K562 (cell line): ENCODE data around the gene ANKS1B. TPM values are rescaled to one million over a fixed set of nuclear protein-coding genes. Genes with fewer than 3 reads are reported as not detected.

Experiments used
- ATAC-seq: fragments of 200-7000 bp; cut with Tn5 transposase; 3 replicates; pipeline ENCODE4 v1.9.1; 2020; ENCODE audit warnings: moderate library complexity
- BruUV-seq: library from RNA; stranded (reverse); fragments of 400-500 nt; replicated peaks from 2 replicates; lab custom pipeline; 2021; lab: Mats Ljungman, UMichigan
- CTCF ChIA-PET: fragments of 300-600 bp; formaldehyde crosslinking; extraction: SDS; loops from one replicate; lab custom pipeline; 2021; ENCODE audit warnings: low intra/inter-chr PET ratio; lab: Yijun Ruan, JAX
- POLR2A ChIA-PET: fragments of 300-600, 350-650 bp; sonication (Branson Sonifier 250); formaldehyde crosslinking; extraction: SDS; loops from one replicate; lab custom pipeline; 2021; ENCODE audit warnings: antibody characterized with exemption, inconsistent platforms; lab: Yijun Ruan, JAX
- DNase-seq, 4 experiments: peaks; one replicate each; pipeline versions ENCODE4 v3.0.0 to v3.0.0-alpha.2; 2011 to 2018; ENCODE audit warnings: low spot score in 3 of 4, mixed read lengths in 3 of 4; ENCODE audit errors: extremely low read depth in 1 of 4
- FAIRE-seq: peaks from 2 replicates; lab custom pipeline; 2011; peaks lifted over from hg19 to GRCh38; lab: Jason Lieb, UNC
- H2AFZ ChIP-seq: 2 replicates; pipeline ENCODE4 v1.6.0; 2011; ENCODE audit warnings: low read depth, low read length, control low read depth, inconsistent platforms
- H3K27ac ChIP-seq: fragments of 200-600 bp; 3 replicates; pipeline ENCODE4 v1.8.0; 2011; ENCODE audit warnings: low read depth, mild to moderate bottlenecking, control low read depth, inconsistent platforms, low read length, moderate library complexity, mixed read lengths; ENCODE audit errors: extremely low read depth
- H3K27me3 ChIP-seq, 2 experiments: fragments of 300-600 bp in 1 of 2; 2 replicates in 1 of 2; 3 replicates in 1 of 2; pipeline versions ENCODE4 v1.6.0 to v1.8.0; 2011; ENCODE audit warnings: inconsistent platforms in 2 of 2, low read length in 2 of 2, mild to moderate bottlenecking in 1 of 2, mixed read lengths in 1 of 2, moderate library complexity in 1 of 2; ENCODE audit not compliant: control insufficient read depth in 2 of 2, insufficient read depth in 2 of 2
- H3K36me3 ChIP-seq: fragments of 300-600 bp; 3 replicates; pipeline ENCODE4 v1.8.0; 2011; ENCODE audit warnings: mild to moderate bottlenecking, low read length, inconsistent platforms; ENCODE audit not compliant: control insufficient read depth, insufficient read depth
- H3K4me1 ChIP-seq, 2 experiments: fragments of 200-600 bp in 1 of 2; replicated peaks in 1 of 2; 2 replicates in 1 of 2; 3 replicates in 1 of 2; pipeline versions ENCODE4 v1.5.1 to v1.8.0; 2011; ENCODE audit warnings: inconsistent platforms in 2 of 2, low read length in 2 of 2, mild to moderate bottlenecking in 1 of 2, mixed read lengths in 1 of 2, moderate library complexity in 1 of 2; ENCODE audit not compliant: control insufficient read depth in 2 of 2, insufficient read depth in 2 of 2
- H3K4me2 ChIP-seq: 2 replicates; pipeline ENCODE4 v1.6.1; 2011; ENCODE audit warnings: low read length, control low read depth, inconsistent platforms, mixed read lengths; ENCODE audit not compliant: insufficient read depth
- H3K4me3 ChIP-seq: fragments of 200-600 bp; sonication (generic), shearing (Covaris generic); 2 replicates; pipeline ENCODE4 v1.5.1; 2016; ENCODE audit warnings: control low read depth, inconsistent platforms
- H3K79me2 ChIP-seq: fragments of 200-600 bp; 3 replicates; pipeline ENCODE4 v1.8.0; 2011; ENCODE audit warnings: low read length, inconsistent platforms; ENCODE audit not compliant: control insufficient read depth, insufficient read depth
- H3K9ac ChIP-seq, 2 experiments: 2 replicates each; pipeline versions ENCODE4 v1.6.0 to v1.6.1; 2011; ENCODE audit warnings: low read depth in 2 of 2, low read length in 2 of 2, control low read depth in 1 of 2, inconsistent platforms in 1 of 2, mild to moderate bottlenecking in 1 of 2, mixed read lengths in 1 of 2; ENCODE audit not compliant: insufficient read depth in 1 of 2
- H3K9me1 ChIP-seq: one replicate; pipeline ENCODE4 v1.6.0; 2011; ENCODE audit warnings: inconsistent platforms, mild to moderate bottlenecking, low read length, moderate library complexity; ENCODE audit not compliant: control insufficient read depth, insufficient read depth
- H3K9me3 ChIP-seq: replicated peaks from 2 replicates; pipeline ENCODE4 v1.5.1; 2011; ENCODE audit warnings: low read depth, low read length, inconsistent platforms; ENCODE audit not compliant: control insufficient read depth, insufficient read depth
- H4K20me1 ChIP-seq: replicated peaks from 2 replicates; pipeline ENCODE4 v1.6.1; 2011; ENCODE audit warnings: low read length, inconsistent platforms, mixed read lengths; ENCODE audit not compliant: control insufficient read depth, insufficient read depth
- ATF1 ChIP-seq, 2 experiments: fragments of 450-650 bp in 1 of 2; IDR thresholded peaks; 2 replicates each; pipeline ENCODE4 v1.6.1; 2016; ENCODE audit warnings: missing compliant biosample characterization in 1 of 2, missing genetic modification characterization in 1 of 2
- CTCFL ChIP-seq: IDR thresholded peaks from 2 replicates; pipeline ENCODE4 v1.6.1; 2011; ENCODE audit warnings: borderline replicate concordance, low read depth, mild to moderate bottlenecking, moderate library complexity, low read length; ENCODE audit not compliant: insufficient read depth, poor library complexity, severe bottlenecking
- ETV5 ChIP-seq: sonication (generic); formaldehyde crosslinking; IDR thresholded peaks from 2 replicates; pipeline ENCODE4 v1.4.0; 2020; ENCODE audit warnings: low read depth, mild to moderate bottlenecking, missing genetic modification reagents
- FOS ChIP-seq: IDR thresholded peaks from 3 replicates; pipeline ENCODE4 v1.6.1; 2011; ENCODE audit not compliant: insufficient read length; ENCODE audit errors: extremely low read depth
- FOXP1 ChIP-seq: sonication (generic); formaldehyde crosslinking; IDR thresholded peaks from 2 replicates; pipeline ENCODE4 v1.8.0; 2022; ENCODE audit warnings: mild to moderate bottlenecking, missing genetic modification reagents
- KAT7 ChIP-seq: sonication (generic); formaldehyde crosslinking; IDR thresholded peaks from 2 replicates; pipeline ENCODE4 v1.8.0; 2022; ENCODE audit warnings: missing genetic modification reagents, mild to moderate bottlenecking, borderline replicate concordance
- POLR2AphosphoS2 ChIP-seq: IDR thresholded peaks from 2 replicates; pipeline ENCODE4 v1.6.1; 2012; ENCODE audit warnings: low read length, improper control_type of control experiment
- RREB1 ChIP-seq: fragments of 250-450 bp; sonication (Bioruptor Pico); IDR thresholded peaks from 2 replicates; pipeline ENCODE4 v1.4.0; 2020
- TFAM ChIP-seq: fragments of 250-450 bp; sonication (Bioruptor Pico); conservative IDR thresholded peaks from 2 replicates; pipeline ENCODE4 v1.5.0; 2021; ENCODE audit warnings: mild to moderate bottlenecking, moderate library complexity
- ZNF12 ChIP-seq: sonication (generic); formaldehyde crosslinking; IDR thresholded peaks from 2 replicates; pipeline ENCODE4 v1.4.0; 2020; ENCODE audit warnings: mild to moderate bottlenecking, missing genetic modification reagents
- ZNF384 ChIP-seq: IDR thresholded peaks from 2 replicates; pipeline ENCODE4 v1.6.1; 2012; ENCODE audit warnings: low read depth, low read length, improper control_type of control experiment
- ZNF707 ChIP-seq: fragments of 250-450 bp; sonication (Bioruptor Pico); conservative IDR thresholded peaks from 2 replicates; pipeline ENCODE4 v1.8.0; 2022; ENCODE audit warnings: inconsistent platforms, mild to moderate bottlenecking, moderate library complexity
- WGBS: fragments of 100-300 bp; shearing (Covaris generic); methylation state at CpG from one replicate; pipeline ENCODE4 v1.1.6; 2016; ENCODE audit warnings: low coverage, mixed read lengths; ENCODE audit not compliant: insufficient coverage; ENCODE audit errors: missing lambda C conversion rate; 5-methylcytosine and 5-hydroxymethylcytosine counted together
- in situ Hi-C: fragments of 300-500 bp; cut with MboI; formaldehyde crosslinking; loops from 4 replicates; pipeline ENCODE4 v1.15.0; 2018; ENCODE audit warnings: inconsistent platforms, mixed read lengths
- intact Hi-C: fragments of 100-400 bp; cut with micrococcal nuclease; formaldehyde crosslinking; loops from 2 replicates; pipeline ENCODE4 v1.14.2; 2022
- polyA plus RNA-seq, 8 experiments: library from polyadenylated mRNA; depleted of rRNA in 4 of 8; stranded (reverse) in 5 of 8; unstranded in 3 of 8; fragments of >200 nt; fragmentation: Nextera tagmentation in 2 of 8; fragmentation: Illumina TruSeq in 1 of 8; extraction: Ambion mirVana in 2 of 8; extraction: Trizol in 1 of 8; gene quantifications; 2 replicates each; pipeline versions ENCODE4 v1.2.1 to v1.2.3, GENCODE V29; 2011 to 2014; ENCODE audit warnings: inconsistent platforms in 1 of 8, missing spikeins in 1 of 8
- total RNA-seq, 7 experiments: library from RNA; depleted of rRNA in 6 of 7; stranded (reverse); fragments of >200 nt in 6 of 7; fragmentation: Illumina TruSeq in 2 of 7; extraction: Trizol in 2 of 7; gene quantifications; 2 replicates each; pipeline versions ENCODE4 v1.2.1 to v1.2.3, GENCODE V29; 2011 to 2021; ENCODE audit warnings: low replicate concordance in 1 of 7
- TF ChIP-seq, protein P1 (sequence below): fragments of 450-650 bp; IDR thresholded peaks from 2 replicates; pipeline ENCODE4 v1.6.1; 2016; ENCODE audit warnings: borderline replicate concordance

ANKS1B gene
- total and polyA plus RNA-seq, 9 of the 15 experiments (the other 6 are each of a cell fraction or from before 2014, with no cell fraction given): 0.04 to 0.47 (median 0.28) TPM; not detected in 4

DNA sequence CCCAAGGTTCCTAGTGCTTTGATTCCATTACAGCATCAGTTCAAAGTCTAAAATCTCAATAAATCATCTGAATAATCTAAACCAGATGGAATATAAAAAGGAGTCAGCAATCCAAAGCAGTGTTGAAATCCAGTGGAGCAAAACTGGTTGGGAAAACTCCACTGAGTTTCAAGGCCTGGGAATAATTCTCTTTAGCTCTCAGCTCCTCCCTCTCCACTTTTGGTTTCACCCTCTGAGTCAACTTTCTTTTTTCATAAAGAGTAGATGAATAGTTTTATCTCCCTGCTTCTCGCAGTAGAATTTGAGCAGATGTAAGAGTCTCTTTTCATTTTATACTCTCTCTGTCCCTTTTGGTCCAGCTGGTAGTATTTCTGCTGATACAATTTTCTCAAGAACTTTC is 1001.1 kb downstream of the ANKS1B start:
- Histone ChIP-seq H3K9ac (no peak overlapping the region), H3K9me3 (no peaks in the 10 kb centered on the region), H3K4me3 (no peak overlapping the region), H2AFZ (no peak overlapping the region), H3K4me2 (no peak overlapping the region), H3K27ac (no peak overlapping the region), H4K20me1 (no peaks in the 10 kb centered on the region), H3K36me3 (no peaks in the 10 kb centered on the region), H3K79me2 (no peaks in the 10 kb centered on the region), H3K4me1 (no peaks in the 10 kb centered on the region), H3K9me1 (no peaks in the 10 kb centered on the region), H3K27me3 (no peaks in the 10 kb centered on the region)
- WGBS: 0% methylated on average over 1 of the region's 1 CpG
- FAIRE-seq (no peak), DNase-seq (no peak), ATAC-seq (no peak)
- ChIA-PET POLR2A (no interaction called here), CTCF (no interaction called here)
- intact Hi-C loops (no loop called here), in situ Hi-C loops (loop anchor here (25.0 kb wide), 1 partner anchor 571 kb away; no protein-coding TSS in a partner anchor)
- TF ChIP-seq TFAM (CRISPR knock-in tag): no peak
- no peak for TF ChIP-seq RREB1 (CRISPR knock-in tag)
- no peak for TF ChIP-seq ZNF384
- TF ChIP-seq CTCFL: no peak
- no peak for TF ChIP-seq ATF1 (CRISPR knock-in tag; IDR thresholded peaks at IDR 0.05)
- no peak for TF ChIP-seq ATF1 (tag; IDR thresholded peaks at IDR 0.05)
- no peak for TF ChIP-seq POLR2AphosphoS2
- no peak for TF ChIP-seq ZNF707 (CRISPR knock-in tag)
- no peak for TF ChIP-seq KAT7 (CRISPR knock-in tag)
- TF ChIP-seq FOS: no peak
- TF ChIP-seq, protein P1, sequence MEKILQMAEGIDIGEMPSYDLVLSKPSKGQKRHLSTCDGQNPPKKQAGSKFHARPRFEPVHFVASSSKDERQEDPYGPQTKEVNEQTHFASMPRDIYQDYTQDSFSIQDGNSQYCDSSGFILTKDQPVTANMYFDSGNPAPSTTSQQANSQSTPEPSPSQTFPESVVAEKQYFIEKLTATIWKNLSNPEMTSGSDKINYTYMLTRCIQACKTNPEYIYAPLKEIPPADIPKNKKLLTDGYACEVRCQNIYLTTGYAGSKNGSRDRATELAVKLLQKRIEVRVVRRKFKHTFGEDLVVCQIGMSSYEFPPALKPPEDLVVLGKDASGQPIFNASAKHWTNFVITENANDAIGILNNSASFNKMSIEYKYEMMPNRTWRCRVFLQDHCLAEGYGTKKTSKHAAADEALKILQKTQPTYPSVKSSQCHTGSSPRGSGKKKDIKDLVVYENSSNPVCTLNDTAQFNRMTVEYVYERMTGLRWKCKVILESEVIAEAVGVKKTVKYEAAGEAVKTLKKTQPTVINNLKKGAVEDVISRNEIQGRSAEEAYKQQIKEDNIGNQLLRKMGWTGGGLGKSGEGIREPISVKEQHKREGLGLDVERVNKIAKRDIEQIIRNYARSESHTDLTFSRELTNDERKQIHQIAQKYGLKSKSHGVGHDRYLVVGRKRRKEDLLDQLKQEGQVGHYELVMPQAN: no peak
- no peak for TF ChIP-seq ZNF12 (CRISPR knock-in tag)
- TF ChIP-seq FOXP1 (CRISPR knock-in tag): no peak
- TF ChIP-seq ETV5 (CRISPR knock-in tag): no peak
- no TSS peak for BruUV-seq
